ENCODE measurements around the gene BORCS8. TPM values are rescaled to one million over a fixed set of nuclear protein-coding genes. Genes with fewer than 3 reads are reported as not detected.

BORCS8 gene
- total and polyA plus RNA-seq, 2 of the 4 experiments (the other 2 are of a cell fraction) = 16.7 to 33.9 TPM

DNA sequence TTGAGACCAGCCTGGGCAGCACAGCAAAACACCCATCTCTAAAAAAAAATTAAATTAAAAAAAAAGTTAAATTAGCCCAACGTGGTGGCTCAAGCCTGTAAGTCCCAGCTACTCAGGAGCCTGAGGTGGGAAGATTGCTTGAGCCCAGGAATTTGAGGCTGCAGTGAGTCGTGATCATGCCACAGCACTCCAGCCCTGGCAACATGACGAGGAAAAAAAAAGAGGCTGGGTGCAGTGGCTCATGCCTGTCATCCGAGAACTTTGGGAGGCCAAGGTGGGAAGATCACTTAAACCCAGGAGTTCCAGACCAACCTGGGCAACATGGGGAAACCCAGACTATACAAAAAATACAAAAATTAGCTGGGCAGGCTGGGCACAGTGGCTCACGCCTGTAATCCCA, 51.5 kb downstream of the BORCS8 start:
- H3K9me1 ChIP-seq (ENCODE audit: insufficient read depth, low read length) = no peaks in the 10 kb centered on the region
- H2BK15ac ChIP-seq (ENCODE audit: low read depth, low read length) = no peak overlapping the region
- CTCF ChIA-PET = interaction anchor here (0.9 kb wide), 1 partner anchor 35 kb away, joined by 3 read pairs; no protein-coding TSS in a partner anchor
- H2AK9ac ChIP-seq (replicated peaks; ENCODE audit: low read depth, low read length, poor library complexity) = no peak overlapping the region
- H4K5ac ChIP-seq (ENCODE audit: low read depth, low read length) = no peak overlapping the region
- H3K4ac ChIP-seq (ENCODE audit: low read depth, low read length) = no peak overlapping the region
- WGBS, 2 experiments (ENCODE audit: extremely low coverage in 2 of 2, insufficient read length in 1 of 2) = 40% methylated on average over 1 of the region's 5 CpGs; no CpG with 5 or more reads in 1 of the 2 experiments
- no peak overlapping the region for H2BK120ac ChIP-seq (ENCODE audit: low read depth, low read length)
- no peaks in the 10 kb centered on the region for H3K27me3 ChIP-seq (ENCODE audit: control insufficient read depth, insufficient read depth, low read length)
- H3K79me1 ChIP-seq (ENCODE audit: low read depth in 1 of 2, low read length in 2 of 2) = peaks cover 8 to 14% of the 10 kb centered on the region in 2 experiments; a peak in 3 of 4 replicates
- no peak overlapping the region for H2BK20ac ChIP-seq (ENCODE audit: low read depth, low read length)
- ATAC-seq (ENCODE audit: low read depth) (no peak), DNase-seq (peak; percentile 19)
- peaks cover 6% of the 10 kb centered on the region; the same call in 1 of the 2 replicates for H3K4me1 ChIP-seq (ENCODE audit: control insufficient read depth, insufficient read depth, low read length)
- no peak overlapping the region for H3K14ac ChIP-seq (replicated peaks; ENCODE audit: low read depth, low read length)
- dilution Hi-C loops (cut with HindIII; ENCODE audit: low sequenced_read_pairs, unreplicated experiment) = no loop called here
- H2AK5ac ChIP-seq (ENCODE audit: low read depth, low read length) = no peak overlapping the region
- no TSS peak for BruUV-seq (replicated peaks)
- H4K8ac ChIP-seq (ENCODE audit: low read depth in 2 of 2, low read length in 2 of 2) = no peak overlapping the region
- no peak overlapping the region for H3K9ac ChIP-seq (ENCODE audit: low read depth, low read length)
- H3K56ac ChIP-seq (ENCODE audit: extremely low read depth, insufficient read depth, low read length) = no peak overlapping the region
- H3K27ac ChIP-seq (ENCODE audit: insufficient read depth, low read length) = no peak overlapping the region
- H4K91ac ChIP-seq (ENCODE audit: insufficient read depth, low read depth, low read length) = no peak overlapping the region
- intact Hi-C loops (cut with micrococcal nuclease) = loop anchor here (10.0 kb wide), 1 partner anchor 184 kb away; the partner anchor contains the start of genes MAU2 and SUGP1
- H3K4me3 ChIP-seq (ENCODE audit: insufficient read depth, low read depth, low read length) = no peak overlapping the region
- H3K18ac ChIP-seq (ENCODE audit: low read depth, low read length) = no peak overlapping the region
- H3K36me3 ChIP-seq (ENCODE audit: control insufficient read depth, insufficient read depth, low read length) = no peaks in the 10 kb centered on the region
- TF ChIP-seq RFX5 (IDR thresholded peaks at IDR 0.05; ENCODE audit: low read depth, low read length) (no peak), CHD1 (IDR thresholded peaks at IDR 0.05; ENCODE audit: low read depth, low read length) (no peak)
- H4K20me1 ChIP-seq (ENCODE audit: insufficient read depth, low read length) = no peaks in the 10 kb centered on the region
- no peak overlapping the region for H2AFZ ChIP-seq (replicated peaks; ENCODE audit: low read length, poor library complexity)
- no peak overlapping the region for H3K23ac ChIP-seq (ENCODE audit: low read depth, low read length)
- in situ Hi-C loops (cut with MboI; ENCODE audit: low sequenced_read_pairs) = no loop called here
- POLR2A ChIA-PET (ENCODE audit: unreplicated experiment) = no interaction called here
- no peak overlapping the region for H2BK5ac ChIP-seq (ENCODE audit: low read depth, low read length, poor library complexity, severe bottlenecking)
- H3K9me3 ChIP-seq (ENCODE audit: control insufficient read depth, insufficient read depth, low read length) = no peaks in the 10 kb centered on the region
- H3K4me2 ChIP-seq (ENCODE audit: low read depth, low read length) = no peak overlapping the region

Measured in IMR-90 (cell line).